ENCODE data around the gene NTSR1.

The NTSR1 gene

GRCh38 chr20:62780696-62781095 is 72.1 kb downstream of the NTSR1 start:
- Histone ChIP-seq H3K4me3 (ENCODE audit: low read length) (no peak overlapping the region), H3K36me3 (ENCODE audit: control insufficient read depth, insufficient read depth, low read length) (no peaks in the 10 kb centered on the region), H3K27ac (ENCODE audit: low read depth, low read length) (no peak overlapping the region), H3K9ac (ENCODE audit: low read length) (no peak overlapping the region), H3K4me1 (ENCODE audit: control insufficient read depth, insufficient read depth, low read length) (peaks cover 7% of the 10 kb centered on the region), H3K27me3 (ENCODE audit: control insufficient read depth, insufficient read depth, low read length) (no peaks in the 10 kb centered on the region)

- Histone ChIP-seq H3K36me3 (ENCODE audit: control insufficient read depth, insufficient read depth, low read length) (no peaks in the 10 kb centered on the region), H3K27me3 (ENCODE audit: control insufficient read depth, insufficient read depth, low read length) (no peaks in the 10 kb centered on the region), H3K9ac (ENCODE audit: low read length) (no peak overlapping the region), H3K27ac (ENCODE audit: low read depth, low read length) (peak overlapping the region; percentile 4), H3K4me3 (ENCODE audit: low read length) (no peak overlapping the region), H3K4me1 (ENCODE audit: control insufficient read depth, insufficient read depth, low read length) (peaks cover 10% of the 10 kb centered on the region)
Observed at GRCh38 chr20:62782149-62782892, 73.7 kb downstream of the NTSR1 start.

GRCh38 chr20:62782893-62783278 is 74.2 kb downstream of the NTSR1 start:
- Histone ChIP-seq H3K4me1 (ENCODE audit: control insufficient read depth, insufficient read depth, low read length) (peaks cover 10% of the 10 kb centered on the region), H3K9ac (ENCODE audit: low read length) (no peak overlapping the region), H3K4me3 (ENCODE audit: low read length) (no peak overlapping the region), H3K27me3 (ENCODE audit: control insufficient read depth, insufficient read depth, low read length) (no peaks in the 10 kb centered on the region), H3K36me3 (ENCODE audit: control insufficient read depth, insufficient read depth, low read length) (no peaks in the 10 kb centered on the region), H3K27ac (ENCODE audit: low read depth, low read length) (peak overlapping the region; percentile 4)

- Histone ChIP-seq H3K4me1 (ENCODE audit: control insufficient read depth, insufficient read depth, low read length) (peaks cover 10% of the 10 kb centered on the region), H3K4me3 (ENCODE audit: low read length) (no peak overlapping the region), H3K9ac (ENCODE audit: low read length) (no peak overlapping the region), H3K36me3 (ENCODE audit: control insufficient read depth, insufficient read depth, low read length) (no peaks in the 10 kb centered on the region), H3K27me3 (ENCODE audit: control insufficient read depth, insufficient read depth, low read length) (no peaks in the 10 kb centered on the region), H3K27ac (ENCODE audit: low read depth, low read length) (no peak overlapping the region)
Observed at GRCh38 chr20:62784497-62784896, 75.9 kb downstream of the NTSR1 start.

- H3K4me3 ChIP-seq (ENCODE audit: low read length): no peak overlapping the region
- peaks cover 10% of the 10 kb centered on the region for H3K4me1 ChIP-seq (ENCODE audit: control insufficient read depth, insufficient read depth, low read length)
- H3K27me3 ChIP-seq (ENCODE audit: control insufficient read depth, insufficient read depth, low read length): no peaks in the 10 kb centered on the region
- H3K9ac ChIP-seq (ENCODE audit: low read length): no peak overlapping the region
- no peaks in the 10 kb centered on the region for H3K36me3 ChIP-seq (ENCODE audit: control insufficient read depth, insufficient read depth, low read length)
- H3K27ac ChIP-seq (ENCODE audit: low read depth, low read length): no peak overlapping the region
Observed at GRCh38 chr20:62785393-62785792, 76.8 kb downstream of the NTSR1 start.

GRCh38 chr20:62786157-62786556 is 77.5 kb downstream of the NTSR1 start:
- no peak overlapping the region for H3K9ac ChIP-seq (ENCODE audit: low read length)
- no peaks in the 10 kb centered on the region for H3K36me3 ChIP-seq (ENCODE audit: control insufficient read depth, insufficient read depth, low read length)
- H3K4me3 ChIP-seq (ENCODE audit: low read length): no peak overlapping the region
- H3K4me1 ChIP-seq (ENCODE audit: control insufficient read depth, insufficient read depth, low read length): peaks cover 10% of the 10 kb centered on the region
- no peaks in the 10 kb centered on the region for H3K27me3 ChIP-seq (ENCODE audit: control insufficient read depth, insufficient read depth, low read length)
- peak overlapping the region; percentile 43 for H3K27ac ChIP-seq (ENCODE audit: low read depth, low read length)

- Histone ChIP-seq H3K27me3 (ENCODE audit: control insufficient read depth, insufficient read depth, low read length) (no peaks in the 10 kb centered on the region), H3K36me3 (ENCODE audit: control insufficient read depth, insufficient read depth, low read length) (no peaks in the 10 kb centered on the region), H3K4me3 (ENCODE audit: low read length) (no peak overlapping the region), H3K9ac (ENCODE audit: low read length) (no peak overlapping the region), H3K27ac (ENCODE audit: low read depth, low read length) (no peak overlapping the region), H3K4me1 (ENCODE audit: control insufficient read depth, insufficient read depth, low read length) (peaks cover 13% of the 10 kb centered on the region)
Observed at GRCh38 chr20:62787321-62787720, 78.7 kb downstream of the NTSR1 start.

- no peak overlapping the region for H3K4me3 ChIP-seq (ENCODE audit: low read length)
- H3K27ac ChIP-seq (ENCODE audit: low read depth, low read length): no peak overlapping the region
- no peaks in the 10 kb centered on the region for H3K36me3 ChIP-seq (ENCODE audit: control insufficient read depth, insufficient read depth, low read length)
- H3K9ac ChIP-seq (ENCODE audit: low read length): no peak overlapping the region
- peaks cover 12% of the 10 kb centered on the region for H3K4me1 ChIP-seq (ENCODE audit: control insufficient read depth, insufficient read depth, low read length)
- no peaks in the 10 kb centered on the region for H3K27me3 ChIP-seq (ENCODE audit: control insufficient read depth, insufficient read depth, low read length)
Observed at GRCh38 chr20:62787866-62788265, 79.2 kb downstream of the NTSR1 start.

- Histone ChIP-seq H3K4me3 (ENCODE audit: low read length) (no peak overlapping the region), H3K27me3 (ENCODE audit: control insufficient read depth, insufficient read depth, low read length) (no peaks in the 10 kb centered on the region), H3K27ac (ENCODE audit: low read depth, low read length) (no peak overlapping the region), H3K36me3 (ENCODE audit: control insufficient read depth, insufficient read depth, low read length) (no peaks in the 10 kb centered on the region), H3K9ac (ENCODE audit: low read length) (no peak overlapping the region), H3K4me1 (ENCODE audit: control insufficient read depth, insufficient read depth, low read length) (peaks cover 10% of the 10 kb centered on the region)
Observed at GRCh38 chr20:62788607-62789006, 80.0 kb downstream of the NTSR1 start.

- Histone ChIP-seq H3K4me1 (ENCODE audit: control insufficient read depth, insufficient read depth, low read length) (peaks cover 14% of the 10 kb centered on the region), H3K27me3 (ENCODE audit: control insufficient read depth, insufficient read depth, low read length) (no peaks in the 10 kb centered on the region), H3K27ac (ENCODE audit: low read depth, low read length) (no peak overlapping the region), H3K4me3 (ENCODE audit: low read length) (no peak overlapping the region), H3K9ac (ENCODE audit: low read length) (no peak overlapping the region), H3K36me3 (ENCODE audit: control insufficient read depth, insufficient read depth, low read length) (no peaks in the 10 kb centered on the region)
Observed at GRCh38 chr20:62790075-62790474, 81.4 kb downstream of the NTSR1 start.

- no peak overlapping the region for H3K4me3 ChIP-seq (ENCODE audit: low read length)
- peaks cover 9% of the 10 kb centered on the region for H3K4me1 ChIP-seq (ENCODE audit: control insufficient read depth, insufficient read depth, low read length)
- H3K27ac ChIP-seq (ENCODE audit: low read depth, low read length): no peak overlapping the region
- no peaks in the 10 kb centered on the region for H3K36me3 ChIP-seq (ENCODE audit: control insufficient read depth, insufficient read depth, low read length)
- H3K9ac ChIP-seq (ENCODE audit: low read length): no peak overlapping the region
- no peaks in the 10 kb centered on the region for H3K27me3 ChIP-seq (ENCODE audit: control insufficient read depth, insufficient read depth, low read length)
Observed at GRCh38 chr20:62791301-62792181, 82.9 kb downstream of the NTSR1 start.

GRCh38 chr20:62792182-62792939 is 83.7 kb downstream of the NTSR1 start:
- Histone ChIP-seq H3K4me3 (ENCODE audit: low read length) (no peak overlapping the region), H3K9ac (ENCODE audit: low read length) (no peak overlapping the region), H3K27me3 (ENCODE audit: control insufficient read depth, insufficient read depth, low read length) (no peaks in the 10 kb centered on the region), H3K27ac (ENCODE audit: low read depth, low read length) (no peak overlapping the region), H3K4me1 (ENCODE audit: control insufficient read depth, insufficient read depth, low read length) (peaks cover 13% of the 10 kb centered on the region), H3K36me3 (ENCODE audit: control insufficient read depth, insufficient read depth, low read length) (no peaks in the 10 kb centered on the region)
